Body of pancreas (tissue), 4 donors: ENCODE measurements around the gene TIMM23B.
"Not testable (repeated sequence)": the region's sequence is repeated elsewhere in the genome, so short reads cannot be mapped to it uniquely, and the experiment has no call there.

Experiments used
- CTCF ChIP-seq, 7 experiments: fragments of 450-650 bp in 4 of 7; fragments of 200-600 bp in 3 of 7; sonication (generic) in 3 of 7; IDR thresholded peaks; one replicate each; pipeline ENCODE4 v1.5.1; 2016 to 2019; ENCODE audit warnings: antibody characterized with exemption in 7 of 7
- POLR2A ChIP-seq, 3 donors: fragments of 450-650 bp; IDR thresholded peaks; one replicate each; pipeline ENCODE4 v1.6.1; 2016; ENCODE audit warnings: antibody characterized with exemption in 3 of 3, mild to moderate bottlenecking in 2 of 3

DNA sequence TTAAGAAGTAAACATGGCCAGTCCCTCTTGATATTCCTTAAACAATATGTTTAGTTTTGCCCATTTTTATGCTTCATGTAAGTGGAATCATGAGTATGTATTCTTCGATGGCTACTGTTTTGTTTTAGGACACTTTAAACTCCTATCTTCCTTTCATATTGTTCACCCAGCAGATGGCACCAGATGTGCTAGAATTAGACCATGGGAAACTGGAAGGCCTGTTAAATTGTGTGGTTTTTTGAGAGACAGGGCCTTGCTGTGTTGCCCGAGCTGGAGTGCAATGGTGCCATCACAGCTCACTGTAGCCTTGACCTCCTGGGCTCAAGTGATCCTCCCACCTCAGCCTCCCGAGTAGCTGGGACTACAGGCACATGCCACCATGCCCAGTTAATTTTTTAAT lies 11.3 kb downstream of the TIMM23B start:
- not testable (repeated sequence) for TF ChIP-seq CTCF, POLR2A (IDR thresholded peaks at IDR 0.05)
